Stimulated activated CD4-positive, alpha-beta T cell treated with anti-CD3 and anti-CD28 coated beads, Interleukin-2, amount 100 ng/mL, for 4 hours (primary cell): ENCODE measurements around the gene ZNF423.

Source experiments
- DNase-seq: peaks from one replicate; pipeline ENCODE4 v3.0.0-alpha.2; 2020; ENCODE audit warnings: low read depth

Gene ZNF423

GRCh38 chr16:49749816-49750215 lies 106.1 kb downstream of the ZNF423 start:
- DNase-seq, result no peak

- no peak for DNase-seq
Measured at GRCh38 chr16:49748322-49748721, 107.6 kb downstream of the ZNF423 start.

GRCh38 chr16:49747654-49748053 lies 108.3 kb downstream of the ZNF423 start:
- no peak for DNase-seq

DNA sequence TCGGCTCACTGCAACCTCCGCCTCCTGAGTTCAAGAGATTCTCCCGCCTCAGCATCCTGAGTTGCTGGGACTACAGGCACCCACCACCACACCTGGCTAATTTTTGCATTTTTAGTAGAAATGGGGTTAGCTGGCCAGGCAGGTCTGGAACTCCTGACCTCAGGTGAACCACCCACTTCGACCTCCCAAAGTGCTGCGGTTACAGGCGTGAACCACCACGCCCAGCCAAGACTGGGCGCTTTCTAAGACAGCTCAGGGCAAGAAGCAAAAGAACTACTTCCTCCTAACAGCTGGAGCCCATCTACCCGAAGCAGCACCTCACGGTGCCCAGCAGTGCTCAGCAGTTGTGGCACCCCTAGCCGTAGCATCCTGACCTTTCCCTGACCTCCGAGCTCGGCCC lies 109.4 kb downstream of the ZNF423 start:
- DNase-seq, result no peak

GRCh38 chr16:49745311-49745747 lies 110.6 kb downstream of the ZNF423 start:
- no peak for DNase-seq

DNA sequence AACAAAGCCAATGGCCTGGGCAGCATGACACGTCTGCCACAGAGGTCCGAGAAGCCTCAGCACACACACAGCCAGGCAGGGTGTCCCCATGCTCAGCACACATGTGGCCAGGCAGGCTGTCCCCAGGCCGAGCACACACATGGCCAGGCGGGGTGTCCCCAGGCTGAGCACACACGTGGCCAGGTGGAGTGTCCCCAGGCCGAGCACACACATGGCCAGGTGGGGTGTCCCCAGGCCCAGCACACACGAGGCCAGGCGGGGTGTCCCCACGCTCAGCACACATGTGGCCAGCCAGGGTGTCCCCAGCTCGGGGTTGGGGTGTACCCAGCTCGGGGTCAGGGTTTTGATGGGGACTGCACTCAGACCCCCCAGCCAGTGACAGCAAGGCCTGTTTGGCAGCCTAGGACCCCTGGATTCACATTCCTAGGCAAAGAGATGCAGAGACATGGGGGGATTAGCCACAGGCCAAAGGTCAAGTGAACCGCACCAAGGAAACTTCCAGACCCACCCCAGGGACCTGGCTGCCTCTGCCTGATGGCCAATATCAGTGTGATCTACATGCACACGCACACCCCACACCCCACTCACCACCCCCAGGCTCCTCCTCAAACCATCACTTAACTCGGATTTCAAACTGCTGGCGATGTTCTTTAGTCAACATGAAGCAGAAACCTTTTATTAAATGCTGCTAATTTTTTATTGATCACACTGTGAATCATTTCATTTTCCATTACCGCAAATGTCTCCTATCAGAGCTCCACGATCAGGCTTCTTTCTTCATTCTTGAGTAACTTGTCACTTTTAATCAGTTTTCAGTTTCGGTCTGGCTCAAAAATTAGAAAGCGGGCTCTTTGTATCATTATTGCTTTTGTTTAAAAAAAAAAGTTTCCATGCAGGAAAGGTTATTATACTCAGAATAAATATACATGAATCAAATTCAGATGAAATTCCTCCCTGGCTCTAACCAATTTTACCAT lies 111.4 kb downstream of the ZNF423 start:
- DNase-seq, result no peak

DNA sequence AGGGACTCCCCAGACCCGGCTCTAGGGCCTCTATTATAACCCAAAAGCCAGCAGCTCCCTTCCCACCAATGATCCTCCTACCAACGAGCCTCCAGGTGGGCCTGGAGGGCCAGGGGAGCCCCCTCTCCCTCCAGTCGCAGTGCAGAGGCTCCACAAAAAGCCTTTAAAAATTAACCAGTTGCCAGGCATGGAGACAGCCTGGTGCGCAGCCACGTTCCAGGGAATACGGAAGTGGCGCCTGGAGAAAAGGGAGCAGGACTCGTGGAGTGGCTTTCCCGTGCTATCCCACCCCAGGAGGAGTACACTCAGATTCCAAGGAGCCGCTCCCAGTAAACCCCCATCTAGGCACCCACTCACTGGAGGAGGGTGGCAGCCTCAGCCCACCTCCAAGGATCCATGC lies 112.3 kb downstream of the ZNF423 start:
- no peak for DNase-seq

GRCh38 chr16:49743203-49743464 lies 112.8 kb downstream of the ZNF423 start:
- no peak for DNase-seq

DNA sequence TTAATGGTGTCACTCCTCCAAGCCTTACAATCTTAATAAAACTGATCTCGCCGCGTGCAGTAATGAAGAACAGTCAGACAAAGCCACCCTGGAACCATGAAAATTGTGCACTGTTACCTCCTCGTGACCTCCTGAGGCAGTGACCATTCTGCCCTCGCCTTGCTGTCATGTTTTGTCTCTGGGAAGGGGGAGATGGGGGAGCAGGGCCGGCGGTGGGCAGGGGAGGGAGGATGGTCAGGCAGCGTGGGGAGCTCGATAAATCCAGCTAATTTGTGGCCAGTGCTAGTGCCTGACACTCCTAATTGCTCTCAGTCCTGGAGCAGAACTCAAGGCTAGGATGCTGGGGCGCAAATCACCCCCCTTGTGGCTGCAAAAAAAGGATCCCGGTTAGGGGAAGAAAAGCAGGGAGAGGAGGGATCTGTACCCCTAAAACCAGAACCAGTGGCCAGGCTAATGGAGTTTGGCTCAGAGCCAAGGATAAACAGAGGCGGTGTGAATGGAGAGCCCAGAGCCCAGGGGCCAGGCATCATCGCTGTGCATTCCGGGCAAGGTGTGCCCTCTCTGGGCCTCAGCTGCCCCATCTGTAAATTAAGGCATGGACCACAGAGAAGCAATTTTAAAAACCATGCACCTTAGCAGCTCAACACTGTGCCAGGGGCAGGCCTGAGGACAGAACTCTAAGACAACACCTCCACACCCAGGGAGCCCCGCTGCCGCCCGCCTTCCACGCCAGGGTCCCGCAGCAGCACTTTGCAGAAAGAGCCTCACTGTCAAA lies 113.3 kb downstream of the ZNF423 start:
- DNase-seq, result no peak

GRCh38 chr16:49740256-49740655 lies 115.7 kb downstream of the ZNF423 start:
- DNase-seq, result no peak

- DNase-seq, result no peak
Measured at GRCh38 chr16:49739381-49739780, 116.5 kb downstream of the ZNF423 start.

DNA sequence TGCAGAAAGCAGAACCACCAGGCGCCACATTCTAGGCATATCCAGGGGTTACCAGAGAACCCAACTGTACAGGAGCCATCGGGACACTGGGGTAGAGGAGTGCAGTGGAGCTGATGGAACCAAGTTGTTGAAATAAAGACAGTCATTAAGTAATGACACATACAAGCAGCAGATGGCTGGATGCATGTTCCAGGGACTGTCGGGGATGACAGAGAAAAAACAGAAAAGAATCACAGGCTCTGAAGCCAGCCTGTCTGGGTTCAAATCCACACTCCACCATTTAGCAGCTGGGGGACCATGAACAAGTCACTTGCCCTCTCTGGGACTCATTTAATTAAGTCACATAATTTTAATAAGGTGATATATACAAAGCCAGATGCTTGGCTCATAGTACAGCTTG lies 117.1 kb downstream of the ZNF423 start:
- no peak for DNase-seq

DNA sequence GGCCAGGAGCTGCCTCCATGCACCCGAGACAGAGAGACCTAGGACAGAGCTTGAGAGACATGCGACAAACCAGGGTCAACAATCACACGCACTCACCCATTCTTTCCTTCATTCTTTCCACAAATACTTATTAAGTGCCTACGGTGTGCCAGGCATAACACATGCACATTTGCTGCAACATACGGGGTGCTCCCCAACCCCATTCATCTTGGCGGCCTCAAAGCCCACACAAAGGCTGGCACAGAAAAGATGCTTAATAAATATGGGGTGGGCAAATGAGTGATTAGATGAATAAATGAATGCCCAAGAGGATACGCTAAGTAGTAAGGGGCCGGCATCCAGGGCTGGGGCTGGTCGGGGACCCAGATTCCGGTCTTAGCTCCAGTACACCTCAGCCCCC lies 117.9 kb downstream of the ZNF423 start:
- no peak for DNase-seq

DNA sequence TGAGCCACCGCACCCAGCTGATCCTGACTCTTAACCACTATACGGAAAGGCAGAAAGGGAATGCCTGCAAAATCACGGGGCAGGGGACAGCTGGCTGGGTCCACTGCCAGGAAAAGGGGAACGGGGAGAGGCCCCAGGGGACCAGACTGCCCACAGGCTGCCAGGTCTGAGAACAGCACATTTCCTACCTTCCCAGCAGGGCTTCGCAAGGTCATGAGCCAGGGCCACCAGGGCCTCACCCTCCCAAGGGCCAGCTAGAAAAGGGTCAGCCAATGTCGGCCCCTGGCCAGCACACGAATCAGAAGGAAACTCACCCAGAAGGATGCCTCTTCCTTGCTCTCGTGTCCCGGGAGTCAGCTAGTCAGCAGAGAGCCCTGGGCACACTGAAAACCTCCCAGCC lies 118.4 kb downstream of the ZNF423 start:
- DNase-seq, result no peak

DNA sequence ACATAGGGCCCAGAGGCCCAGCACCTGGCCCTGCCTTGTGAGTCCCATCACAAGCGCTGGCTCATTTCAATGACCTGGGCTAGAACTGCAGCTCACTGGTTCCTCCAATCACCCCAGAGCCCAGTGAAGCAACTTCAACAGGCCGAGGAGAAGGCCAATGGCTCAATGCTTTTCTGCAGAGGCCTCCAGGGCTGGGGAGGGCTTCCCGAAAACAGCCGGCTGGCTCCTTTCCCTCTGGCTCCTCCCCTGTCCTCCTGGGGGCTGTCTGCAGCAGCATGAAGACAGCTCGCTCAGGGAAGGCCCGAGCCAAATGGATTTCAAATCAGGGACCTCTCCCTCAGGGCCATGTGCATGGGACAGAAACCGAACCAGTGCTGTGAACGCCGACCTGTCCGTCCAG lies 121.6 kb downstream of the ZNF423 start:
- DNase-seq, result no peak

- no peak for DNase-seq
Measured at GRCh38 chr16:49733313-49734009, 122.5 kb downstream of the ZNF423 start.

GRCh38 chr16:49731911-49732310 lies 124.0 kb downstream of the ZNF423 start:
- no peak for DNase-seq

DNA sequence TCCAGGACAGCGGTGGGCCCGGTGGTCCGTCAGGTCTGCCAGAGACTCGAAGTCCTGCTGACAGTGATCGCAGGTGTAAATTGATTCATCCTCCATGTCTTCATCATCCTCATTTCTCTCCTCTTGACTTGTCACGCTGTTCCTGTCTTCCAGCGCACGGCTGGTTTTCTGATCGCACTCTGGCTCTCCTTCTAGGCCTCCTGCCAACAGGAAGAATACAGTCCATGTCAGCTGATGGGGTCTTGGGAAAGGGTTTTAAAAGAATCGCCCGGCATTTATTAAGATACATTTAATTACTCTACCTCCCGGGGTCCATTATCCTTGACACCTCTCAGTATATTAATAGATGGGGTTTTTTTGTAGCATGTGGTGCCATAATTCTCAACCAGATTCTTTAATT lies 125.1 kb downstream of the ZNF423 start:
- no peak for DNase-seq

GRCh38 chr16:49727611-49728010 lies 128.3 kb downstream of the ZNF423 start:
- DNase-seq, result no peak

- no peak for DNase-seq
Measured at GRCh38 chr16:49726155-49726554, 129.8 kb downstream of the ZNF423 start.

DNA sequence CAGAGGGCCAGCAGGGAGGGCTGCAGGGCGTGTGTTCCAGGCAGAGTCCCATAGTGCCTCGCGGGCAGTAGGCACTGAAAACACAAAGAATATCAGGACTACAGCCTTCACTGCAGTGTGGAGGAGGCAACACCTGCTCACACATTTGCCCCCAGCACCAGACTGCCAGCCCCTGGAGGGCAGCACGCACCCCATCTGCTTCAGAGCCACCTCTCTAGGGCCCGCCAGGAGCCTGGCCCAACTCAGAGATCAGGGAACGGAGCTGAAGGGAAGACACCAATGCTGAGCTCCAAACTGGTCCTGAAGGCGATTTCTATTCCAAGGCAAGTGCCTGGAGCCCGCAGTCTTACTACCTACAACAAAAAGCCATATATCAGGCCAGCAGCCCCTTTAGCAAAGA lies 130.3 kb downstream of the ZNF423 start:
- DNase-seq, result no peak

- DNase-seq, result no peak
Measured at GRCh38 chr16:49724774-49725173, 131.1 kb downstream of the ZNF423 start.

GRCh38 chr16:49723310-49723709 lies 132.6 kb downstream of the ZNF423 start:
- no peak for DNase-seq
